Sigmoid colon (tissue), 4 donors: ENCODE measurements around the gene ERVK3-1.

ENCODE experiments used
- EP300 ChIP-seq, 4 donors: sonication (generic); formaldehyde crosslinking; IDR thresholded peaks; one replicate each; pipeline ENCODE4 v1.6.1; 2017; ENCODE audit warnings: antibody characterized with exemption in 4 of 4
- POLR2A ChIP-seq, 2 donors: fragments of 450-650 bp; IDR thresholded peaks; one replicate each; pipeline ENCODE4 v1.6.1; 2016; ENCODE audit warnings: antibody characterized with exemption in 2 of 2, mild to moderate bottlenecking in 2 of 2, moderate library complexity in 2 of 2
- POLR2AphosphoS5 ChIP-seq, 4 donors: sonication (generic); formaldehyde crosslinking; IDR thresholded peaks; one replicate each; pipeline ENCODE4 v1.6.1; 2017; ENCODE audit warnings: antibody characterized with exemption in 4 of 4
- TF ChIP-seq, protein P1 (sequence below), 4 experiments: fragments of 450-650 bp in 3 of 4; fragments of 200-600 bp in 1 of 4; IDR thresholded peaks; one replicate each; pipeline ENCODE4 v1.5.1; 2016 to 2019; ENCODE audit warnings: antibody characterized with exemption in 4 of 4, mild to moderate bottlenecking in 3 of 4, moderate library complexity in 2 of 4

DNA sequence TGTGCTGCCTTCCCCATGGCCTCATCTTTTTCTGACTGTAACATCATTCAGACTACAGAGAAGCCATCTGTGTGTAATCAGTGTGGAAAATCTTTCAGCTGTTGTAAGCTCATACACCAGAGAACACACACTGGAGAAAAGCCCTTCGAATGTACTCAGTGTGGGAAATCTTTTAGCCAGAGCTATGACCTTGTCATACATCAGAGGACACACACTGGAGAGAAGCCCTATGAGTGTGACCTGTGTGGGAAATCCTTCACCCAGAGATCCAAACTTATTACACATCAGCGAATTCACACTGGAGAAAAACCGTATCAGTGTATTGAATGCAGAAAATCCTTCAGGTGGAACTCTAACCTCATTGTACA lies 43.6 kb upstream of the ERVK3-1 start:
- TF ChIP-seq, protein P1, sequence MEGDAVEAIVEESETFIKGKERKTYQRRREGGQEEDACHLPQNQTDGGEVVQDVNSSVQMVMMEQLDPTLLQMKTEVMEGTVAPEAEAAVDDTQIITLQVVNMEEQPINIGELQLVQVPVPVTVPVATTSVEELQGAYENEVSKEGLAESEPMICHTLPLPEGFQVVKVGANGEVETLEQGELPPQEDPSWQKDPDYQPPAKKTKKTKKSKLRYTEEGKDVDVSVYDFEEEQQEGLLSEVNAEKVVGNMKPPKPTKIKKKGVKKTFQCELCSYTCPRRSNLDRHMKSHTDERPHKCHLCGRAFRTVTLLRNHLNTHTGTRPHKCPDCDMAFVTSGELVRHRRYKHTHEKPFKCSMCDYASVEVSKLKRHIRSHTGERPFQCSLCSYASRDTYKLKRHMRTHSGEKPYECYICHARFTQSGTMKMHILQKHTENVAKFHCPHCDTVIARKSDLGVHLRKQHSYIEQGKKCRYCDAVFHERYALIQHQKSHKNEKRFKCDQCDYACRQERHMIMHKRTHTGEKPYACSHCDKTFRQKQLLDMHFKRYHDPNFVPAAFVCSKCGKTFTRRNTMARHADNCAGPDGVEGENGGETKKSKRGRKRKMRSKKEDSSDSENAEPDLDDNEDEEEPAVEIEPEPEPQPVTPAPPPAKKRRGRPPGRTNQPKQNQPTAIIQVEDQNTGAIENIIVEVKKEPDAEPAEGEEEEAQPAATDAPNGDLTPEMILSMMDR (IDR thresholded peaks at IDR 0.05) = no peak
- TF ChIP-seq POLR2A (IDR thresholded peaks at IDR 0.05) (no peak), POLR2AphosphoS5 (IDR thresholded peaks at IDR 0.05) (no peak), EP300 (IDR thresholded peaks at IDR 0.05) (no peak)
